GM12878 (cell line): ENCODE data around the gene CCDC195. TPM values are rescaled to one million over a fixed set of nuclear protein-coding genes. Genes with fewer than 3 reads are reported as not detected.

ENCODE experiments used
- ATAC-seq: fragments of 200-7000 bp; cut with Tn5 transposase; 3 replicates; pipeline ENCODE4 v1.9.1; 2020; ENCODE audit warnings: mild to moderate bottlenecking, moderate library complexity
- BruUV-seq: library from RNA; stranded (reverse); fragments of 400-500 nt; replicated peaks from 2 replicates; lab custom pipeline; 2021; lab: Mats Ljungman, UMichigan
- CTCF ChIA-PET: fragments of 300-600 bp; sonication (Branson Sonifier 250); formaldehyde crosslinking; extraction: SDS; loops from one replicate; lab custom pipeline; 2021; ENCODE audit warnings: inconsistent platforms; lab: Yijun Ruan, JAX
- POLR2A ChIA-PET: fragments of 350-600 bp; formaldehyde crosslinking; extraction: SDS; loops from one replicate; lab custom pipeline; 2021; ENCODE audit warnings: inconsistent platforms; lab: Charles Lee
- RAD21 ChIA-PET: fragments of 300-600 bp; sonication (Branson Sonifier 250); formaldehyde crosslinking; loops from one replicate; lab custom pipeline; 2023; ENCODE audit warnings: antibody characterized with exemption; ENCODE audit not compliant: unreplicated experiment; lab: Charles Lee
- SMC1A ChIA-PET: fragments of 300-600 bp; sonication (Branson Sonifier 250); formaldehyde crosslinking; loops from one replicate; lab custom pipeline; 2023; ENCODE audit not compliant: unreplicated experiment, uncharacterized antibody; lab: Charles Lee
- DNase-seq: peaks from one replicate; pipeline ENCODE4 v3.0.0-alpha.2; 2011; ENCODE audit warnings: low read depth, low spot score
- FAIRE-seq: peaks from 3 replicates; lab custom pipeline; 2011; peaks lifted over from hg19 to GRCh38; lab: Jason Lieb, UNC
- H2AFZ ChIP-seq: 2 replicates; pipeline ENCODE4 v1.6.0; 2011; ENCODE audit warnings: low read depth, low read length, control low read depth; ENCODE audit not compliant: control insufficient read depth
- H3K27ac ChIP-seq: 2 replicates; pipeline ENCODE4 v1.5.1; 2011; ENCODE audit warnings: control low read depth; ENCODE audit not compliant: control insufficient read depth, insufficient read depth
- H3K27me3 ChIP-seq, 2 experiments: replicated peaks in 1 of 2; 2 replicates each; pipeline versions ENCODE4 v1.6.0 to v1.6.1; 2011; ENCODE audit warnings: low read length in 1 of 2; ENCODE audit not compliant: control insufficient read depth in 2 of 2, insufficient read depth in 2 of 2
- H3K36me3 ChIP-seq, 2 experiments: 2 replicates each; pipeline ENCODE4 v1.5.1; 2011; ENCODE audit warnings: low read length in 1 of 2; ENCODE audit not compliant: control insufficient read depth in 2 of 2, insufficient read depth in 2 of 2
- H3K4me1 ChIP-seq: 2 replicates; pipeline ENCODE4 v1.6.1; 2011; ENCODE audit warnings: mild to moderate bottlenecking, low read length, moderate library complexity, mixed read lengths; ENCODE audit not compliant: control insufficient read depth, insufficient read depth
- H3K4me2 ChIP-seq: 2 replicates; pipeline ENCODE4 v1.6.0; 2011; ENCODE audit warnings: control low read depth; ENCODE audit not compliant: control insufficient read depth, insufficient read depth
- H3K4me3 ChIP-seq: fragments of 200-600 bp; sonication (generic); 2 replicates; pipeline ENCODE4 v1.5.1; 2016
- H3K79me2 ChIP-seq: 2 replicates; pipeline ENCODE4 v1.6.0; 2011; ENCODE audit warnings: low read length; ENCODE audit not compliant: control insufficient read depth, insufficient read depth
- H3K9ac ChIP-seq: 2 replicates; pipeline ENCODE4 v1.8.0; 2011; ENCODE audit warnings: low read length, control low read depth, mixed read lengths; ENCODE audit not compliant: control insufficient read depth, insufficient read depth
- H3K9me3 ChIP-seq: replicated peaks from 3 replicates; pipeline ENCODE4 v1.5.1; 2011; ENCODE audit warnings: mild to moderate bottlenecking, low read length; ENCODE audit not compliant: control insufficient read depth, insufficient read depth
- H4K20me1 ChIP-seq: 2 replicates; pipeline ENCODE4 v1.6.0; 2011; ENCODE audit not compliant: control insufficient read depth, insufficient read depth
- EZH2 ChIP-seq: IDR thresholded peaks from 2 replicates; pipeline ENCODE4 v1.6.1; 2012; ENCODE audit warnings: low read depth, mild to moderate bottlenecking, control low read depth, inconsistent platforms, low read length, borderline replicate concordance; ENCODE audit not compliant: control insufficient read depth
- IRF4 ChIP-seq: IDR thresholded peaks from 2 replicates; pipeline ENCODE4 v1.6.1; 2011; ENCODE audit warnings: low read depth, low read length
- RB1 ChIP-seq: fragments of 450-650 bp; formaldehyde crosslinking; IDR thresholded peaks from 2 replicates; pipeline ENCODE4 v1.6.1; 2017; ENCODE audit warnings: mild to moderate bottlenecking, borderline replicate concordance
- RFX5 ChIP-seq: IDR thresholded peaks from 2 replicates; pipeline ENCODE4 v1.6.1; 2011; ENCODE audit warnings: low read depth, low read length, improper control_type of control experiment
- SREBF2 ChIP-seq: IDR thresholded peaks from 2 replicates; pipeline ENCODE4 v1.6.1; 2012; ENCODE audit warnings: mild to moderate bottlenecking, low read length
- STAT3 ChIP-seq: IDR thresholded peaks from 2 replicates; pipeline ENCODE4 v1.6.1; 2011; ENCODE audit warnings: low read depth, low read length, improper control_type of control experiment
- ZNF384 ChIP-seq: IDR thresholded peaks from 2 replicates; pipeline ENCODE4 v1.6.1; 2012; ENCODE audit warnings: low read depth, mild to moderate bottlenecking, low read length, improper control_type of control experiment, borderline replicate concordance
- whole genome bisulfite sequencing: methylation state at CpG from one replicate; pipeline ENCODE4 v1.1.6; 2016; ENCODE audit warnings: low lambda C conversion rate; ENCODE audit not compliant: insufficient replicate concordance, insufficient coverage; ENCODE audit errors: missing lambda C conversion rate; 5-methylcytosine and 5-hydroxymethylcytosine counted together
- in situ Hi-C: fragments of 300-500 bp; cut with MboI; formaldehyde crosslinking; loops from 9 replicates; pipeline ENCODE4 v1.14.3; 2018; ENCODE audit warnings: mixed read lengths
- intact Hi-C: fragments of 100-400 bp; cut with micrococcal nuclease; formaldehyde crosslinking; loops from one replicate; pipeline ENCODE4 v1.14.2; 2022; ENCODE audit not compliant: unreplicated experiment
- polyA plus RNA-seq, 11 experiments: library from polyadenylated mRNA; depleted of rRNA in 4 of 11; unstranded in 6 of 11; stranded (reverse) in 5 of 11; fragments of >200 nt; fragmentation: Nextera tagmentation in 4 of 11; fragmentation: Illumina TruSeq in 1 of 11; extraction: Ambion mirVana in 4 of 11; extraction: Trizol in 1 of 11; gene quantifications; 1 replicate in 1 of 11; 2 replicates in 10 of 11; pipeline versions ENCODE4 v1.2.1 to v1.2.3, GENCODE V29; 2011 to 2016; ENCODE audit warnings: inconsistent platforms in 2 of 11, missing spikeins in 2 of 11, low read depth in 1 of 11
- total RNA-seq, 4 experiments: library from RNA; depleted of rRNA in 3 of 4; stranded (reverse); fragments of >200 nt in 3 of 4; fragmentation: Illumina TruSeq in 1 of 4; extraction: Trizol in 1 of 4; gene quantifications; 2 replicates each; pipeline versions ENCODE4 v1.2.1 to v1.2.3, GENCODE V29; 2013 to 2021
- TF ChIP-seq, protein P1 (sequence below): IDR thresholded peaks from 2 replicates; pipeline ENCODE4 v1.6.1; 2012; ENCODE audit warnings: mild to moderate bottlenecking, low read depth, low read length
- TF ChIP-seq, protein P2 (sequence below): IDR thresholded peaks from 2 replicates; pipeline ENCODE4 v1.6.1; 2011; ENCODE audit warnings: low read depth, mild to moderate bottlenecking, low read length, moderate library complexity, borderline replicate concordance; ENCODE audit errors: extremely low read depth

Gene CCDC195
- total and polyA plus RNA-seq, 10 of the 15 experiments (the other 5 are each of a cell fraction or from before 2014, with no cell fraction given): not detected

DNA sequence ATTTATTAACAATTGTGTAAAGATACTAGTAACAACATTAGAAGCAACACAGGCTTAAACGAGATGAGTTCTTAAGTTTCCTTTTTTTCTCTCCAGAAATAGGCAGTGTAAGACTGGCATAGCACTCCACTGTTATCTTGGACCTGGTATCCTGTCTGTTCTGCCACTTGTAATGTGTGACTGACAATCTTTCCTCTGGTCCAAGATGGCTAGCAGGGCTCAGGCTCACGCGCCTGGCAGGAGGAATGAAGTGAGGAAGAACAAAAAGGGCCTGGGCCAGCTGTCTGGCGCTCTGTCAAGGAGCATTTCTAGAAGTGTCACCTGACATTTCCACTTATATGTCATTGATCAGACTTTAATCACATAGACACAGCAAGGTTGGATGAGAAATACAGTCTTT is 31.6 kb upstream of the CCDC195 start:
- BruUV-seq: no TSS peak
- Histone ChIP-seq H2AFZ (no peak overlapping the region), H3K4me1 (no peaks in the 10 kb centered on the region), H3K4me3 (no peak overlapping the region), H3K9me3 (no peaks in the 10 kb centered on the region; the same call in 2 of the 3 replicates), H3K27ac (no peak overlapping the region), H3K9ac (no peak overlapping the region), H3K4me2 (no peak overlapping the region), H3K79me2 (no peaks in the 10 kb centered on the region), H3K27me3 (no peaks in the 10 kb centered on the region), H4K20me1 (no peaks in the 10 kb centered on the region), H3K36me3 (no peaks in the 10 kb centered on the region)
- FAIRE-seq (no peak), ATAC-seq (no peak), DNase-seq (no peak)
- in situ Hi-C loops: no loop called here
- CTCF ChIA-PET: interaction anchor here (0.6 kb wide), 1 partner anchor 741 kb away, joined by 3 read pairs; no protein-coding TSS in a partner anchor
- RAD21 ChIA-PET: no interaction called here
- intact Hi-C loops: no loop called here
- SMC1A ChIA-PET: interaction anchor here (0.8 to 1.4 kb wide), 2 partner anchors 14 to 45 kb away, joined by 3 read pairs; no protein-coding TSS in a partner anchor
- POLR2A ChIA-PET: no interaction called here
- TF ChIP-seq, protein P1, sequence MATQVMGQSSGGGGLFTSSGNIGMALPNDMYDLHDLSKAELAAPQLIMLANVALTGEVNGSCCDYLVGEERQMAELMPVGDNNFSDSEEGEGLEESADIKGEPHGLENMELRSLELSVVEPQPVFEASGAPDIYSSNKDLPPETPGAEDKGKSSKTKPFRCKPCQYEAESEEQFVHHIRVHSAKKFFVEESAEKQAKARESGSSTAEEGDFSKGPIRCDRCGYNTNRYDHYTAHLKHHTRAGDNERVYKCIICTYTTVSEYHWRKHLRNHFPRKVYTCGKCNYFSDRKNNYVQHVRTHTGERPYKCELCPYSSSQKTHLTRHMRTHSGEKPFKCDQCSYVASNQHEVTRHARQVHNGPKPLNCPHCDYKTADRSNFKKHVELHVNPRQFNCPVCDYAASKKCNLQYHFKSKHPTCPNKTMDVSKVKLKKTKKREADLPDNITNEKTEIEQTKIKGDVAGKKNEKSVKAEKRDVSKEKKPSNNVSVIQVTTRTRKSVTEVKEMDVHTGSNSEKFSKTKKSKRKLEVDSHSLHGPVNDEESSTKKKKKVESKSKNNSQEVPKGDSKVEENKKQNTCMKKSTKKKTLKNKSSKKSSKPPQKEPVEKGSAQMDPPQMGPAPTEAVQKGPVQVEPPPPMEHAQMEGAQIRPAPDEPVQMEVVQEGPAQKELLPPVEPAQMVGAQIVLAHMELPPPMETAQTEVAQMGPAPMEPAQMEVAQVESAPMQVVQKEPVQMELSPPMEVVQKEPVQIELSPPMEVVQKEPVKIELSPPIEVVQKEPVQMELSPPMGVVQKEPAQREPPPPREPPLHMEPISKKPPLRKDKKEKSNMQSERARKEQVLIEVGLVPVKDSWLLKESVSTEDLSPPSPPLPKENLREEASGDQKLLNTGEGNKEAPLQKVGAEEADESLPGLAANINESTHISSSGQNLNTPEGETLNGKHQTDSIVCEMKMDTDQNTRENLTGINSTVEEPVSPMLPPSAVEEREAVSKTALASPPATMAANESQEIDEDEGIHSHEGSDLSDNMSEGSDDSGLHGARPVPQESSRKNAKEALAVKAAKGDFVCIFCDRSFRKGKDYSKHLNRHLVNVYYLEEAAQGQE: no peak
- no peak for TF ChIP-seq EZH2
- 57% methylated on average over 4 of the region's 4 CpGs for WGBS

DNA sequence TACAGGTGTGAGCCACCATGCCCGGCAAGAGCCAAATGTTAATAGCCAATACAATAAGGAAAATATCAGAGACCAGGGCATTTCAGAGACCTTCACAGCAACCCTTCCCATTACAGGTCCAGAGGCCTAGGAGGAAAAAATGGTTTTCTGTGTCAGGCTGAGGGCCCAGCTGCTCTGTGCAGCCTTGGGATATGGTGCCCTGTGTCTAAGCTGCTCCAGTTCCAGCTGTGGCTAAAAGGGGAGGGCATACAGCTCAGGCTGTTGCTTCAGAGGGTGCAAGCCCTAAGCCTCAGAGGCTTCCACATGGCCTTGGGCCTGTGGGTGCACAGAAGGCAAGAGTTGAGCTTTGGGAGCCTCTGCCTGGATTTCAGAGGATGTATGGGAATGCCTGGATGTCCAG is 20.1 kb upstream of the CCDC195 start:
- H3K36me3 ChIP-seq: no peaks in the 10 kb centered on the region
- H3K9ac ChIP-seq: no peak overlapping the region
- no peak for ATAC-seq
- H2AFZ ChIP-seq: no peak overlapping the region
- CTCF ChIA-PET: no interaction called here
- intact Hi-C loops (no loop called here), in situ Hi-C loops (no loop called here)
- no peaks in the 10 kb centered on the region for H3K27me3 ChIP-seq
- no peaks in the 10 kb centered on the region for H3K4me1 ChIP-seq
- no peak overlapping the region for H3K4me3 ChIP-seq
- RAD21 ChIA-PET: no interaction called here
- SMC1A ChIA-PET: interaction anchor here (1.3 kb wide), 1 partner anchor 12 kb away, joined by 3 read pairs; no protein-coding TSS in a partner anchor
- H3K27ac ChIP-seq: no peak overlapping the region
- no peaks in the 10 kb centered on the region for H3K79me2 ChIP-seq
- 53% methylated on average over 1 of the region's 1 CpG for WGBS
- no peaks in the 10 kb centered on the region for H4K20me1 ChIP-seq
- H3K4me2 ChIP-seq: no peak overlapping the region
- no peak for DNase-seq
- no TSS peak for BruUV-seq
- H3K9me3 ChIP-seq: peaks cover 6% of the 10 kb centered on the region; the same call in 2 of the 3 replicates
- POLR2A ChIA-PET: no interaction called here
- FAIRE-seq: no peak
- no peak for TF ChIP-seq IRF4
- TF ChIP-seq, protein P1: no peak
- no peak for TF ChIP-seq ZNF384
- no peak for TF ChIP-seq RFX5
- TF ChIP-seq RB1: no peak
- TF ChIP-seq, protein P2, sequence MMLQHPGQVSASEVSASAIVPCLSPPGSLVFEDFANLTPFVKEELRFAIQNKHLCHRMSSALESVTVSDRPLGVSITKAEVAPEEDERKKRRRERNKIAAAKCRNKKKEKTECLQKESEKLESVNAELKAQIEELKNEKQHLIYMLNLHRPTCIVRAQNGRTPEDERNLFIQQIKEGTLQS: no peak
- no peak for TF ChIP-seq STAT3
- no peak for TF ChIP-seq SREBF2
